Measurements from ENCODE around the gene PMM2.

PMM2 gene

DNA sequence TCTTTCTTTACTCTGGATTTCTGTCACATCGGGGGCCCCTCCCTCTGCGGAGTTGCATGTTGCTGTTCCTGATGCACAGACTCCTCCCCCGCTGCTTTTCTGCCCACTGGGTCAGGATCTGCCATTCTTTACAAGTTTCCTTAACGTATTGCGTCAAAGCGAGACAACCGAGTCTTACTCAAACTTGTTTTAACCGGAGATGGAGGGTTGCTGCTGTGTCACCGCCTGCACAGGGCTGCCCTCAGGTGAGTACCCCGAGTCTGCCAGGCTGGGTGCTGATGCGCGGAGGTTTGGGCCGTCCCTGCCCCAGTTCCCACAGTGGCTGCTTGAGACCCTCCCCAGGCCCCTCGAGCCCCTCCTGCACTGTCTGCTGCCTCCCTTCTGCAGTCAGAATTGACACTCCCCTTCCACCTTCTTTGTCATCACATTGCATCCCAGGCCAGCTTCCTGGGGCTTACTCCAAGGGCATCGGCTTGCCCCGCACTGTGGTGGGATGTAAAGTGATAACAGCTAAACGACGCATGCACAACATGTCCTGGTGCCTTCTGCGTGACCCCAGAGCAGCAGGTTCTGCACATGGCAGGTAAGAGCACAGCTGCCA lies 51.9 kb downstream of the PMM2 start:
- DNase-seq (ENCODE audit: low read depth in 1 of 2, low spot score in 1 of 2), result no peak

DNA sequence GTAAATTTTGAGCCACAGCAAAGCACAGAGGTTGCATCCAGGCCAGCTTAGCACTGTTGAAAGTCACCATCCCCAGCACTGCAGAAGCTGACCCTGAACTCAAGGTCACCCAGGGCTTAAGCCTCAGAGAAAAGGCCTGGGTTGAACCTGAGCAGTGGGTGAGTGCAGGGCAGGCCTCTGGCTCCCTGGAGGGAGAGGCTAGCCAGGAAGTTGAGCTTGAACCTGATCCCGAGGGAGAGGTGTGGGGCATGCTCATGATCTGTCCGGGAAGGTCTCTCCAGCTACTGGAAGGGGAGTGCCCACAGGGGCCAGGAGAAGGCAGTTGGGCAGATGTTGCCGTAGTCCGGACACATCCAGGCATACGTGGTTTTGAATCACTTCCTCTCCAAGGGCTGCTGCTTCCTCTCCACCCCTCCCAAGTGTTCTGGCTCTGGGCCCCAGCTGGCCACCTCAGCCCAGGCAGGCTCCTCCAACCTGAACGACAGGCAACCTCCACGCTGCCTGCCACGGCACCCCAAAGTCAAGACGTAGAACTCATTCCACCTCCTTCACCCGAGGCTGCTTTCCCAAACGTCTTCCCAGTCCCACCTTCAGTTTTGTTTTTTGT lies 52.7 kb downstream of the PMM2 start:
- no peak for DNase-seq (ENCODE audit: low read depth in 1 of 2, low spot score in 1 of 2)

GRCh38 chr16:8851761-8852403 lies 54.2 kb downstream of the PMM2 start:
- DNase-seq (ENCODE audit: low read depth in 1 of 2, low spot score in 1 of 2), result no peak

DNA sequence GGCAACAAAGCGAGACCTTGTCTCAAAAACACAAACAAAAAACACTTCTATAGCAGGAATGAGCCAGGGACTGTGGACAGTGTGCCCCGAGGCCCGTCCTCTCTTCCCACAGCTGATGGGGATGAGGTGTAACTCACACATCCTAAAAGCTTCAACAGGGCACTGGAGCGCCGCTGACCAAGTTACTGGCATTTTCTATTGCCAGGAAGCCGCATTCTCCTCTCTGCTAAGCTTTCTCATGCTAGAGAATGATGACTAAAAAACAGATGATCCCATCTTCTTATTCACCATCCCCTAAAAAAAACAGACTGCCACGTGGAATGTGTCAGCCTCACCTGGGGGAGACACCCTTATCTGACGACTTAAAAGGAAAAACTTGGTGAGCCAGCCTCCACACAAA lies 54.9 kb downstream of the PMM2 start:
- DNase-seq (ENCODE audit: low read depth in 1 of 2, low spot score in 1 of 2), result no peak

GRCh38 chr16:8853150-8853549 lies 55.5 kb downstream of the PMM2 start:
- no peak for DNase-seq (ENCODE audit: low read depth in 1 of 2, low spot score in 1 of 2)

DNA sequence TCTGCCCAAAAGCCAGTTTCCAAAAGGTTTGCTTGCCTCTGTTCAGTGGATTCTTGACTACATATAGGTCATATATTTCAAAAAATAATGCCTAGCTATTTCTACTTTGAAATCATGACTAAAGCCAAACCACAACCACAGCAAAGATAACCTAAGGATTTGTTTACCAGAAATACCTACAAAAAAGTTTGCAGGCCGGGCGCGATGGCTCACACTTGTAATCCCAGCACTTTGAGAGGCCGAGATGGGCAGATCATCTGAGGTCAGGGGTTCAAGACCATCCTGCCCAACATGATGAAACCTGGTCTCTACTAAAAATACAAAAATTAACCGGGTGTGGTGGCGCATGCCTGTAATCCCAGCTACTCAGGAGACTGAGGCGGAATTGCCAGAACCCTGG lies 56.0 kb downstream of the PMM2 start:
- DNase-seq (ENCODE audit: low read depth in 1 of 2, low spot score in 1 of 2), result no peak

- no peak for DNase-seq (ENCODE audit: low read depth in 1 of 2, low spot score in 1 of 2)
Observed at GRCh38 chr16:8854298-8854948, 56.8 kb downstream of the PMM2 start.

DNA sequence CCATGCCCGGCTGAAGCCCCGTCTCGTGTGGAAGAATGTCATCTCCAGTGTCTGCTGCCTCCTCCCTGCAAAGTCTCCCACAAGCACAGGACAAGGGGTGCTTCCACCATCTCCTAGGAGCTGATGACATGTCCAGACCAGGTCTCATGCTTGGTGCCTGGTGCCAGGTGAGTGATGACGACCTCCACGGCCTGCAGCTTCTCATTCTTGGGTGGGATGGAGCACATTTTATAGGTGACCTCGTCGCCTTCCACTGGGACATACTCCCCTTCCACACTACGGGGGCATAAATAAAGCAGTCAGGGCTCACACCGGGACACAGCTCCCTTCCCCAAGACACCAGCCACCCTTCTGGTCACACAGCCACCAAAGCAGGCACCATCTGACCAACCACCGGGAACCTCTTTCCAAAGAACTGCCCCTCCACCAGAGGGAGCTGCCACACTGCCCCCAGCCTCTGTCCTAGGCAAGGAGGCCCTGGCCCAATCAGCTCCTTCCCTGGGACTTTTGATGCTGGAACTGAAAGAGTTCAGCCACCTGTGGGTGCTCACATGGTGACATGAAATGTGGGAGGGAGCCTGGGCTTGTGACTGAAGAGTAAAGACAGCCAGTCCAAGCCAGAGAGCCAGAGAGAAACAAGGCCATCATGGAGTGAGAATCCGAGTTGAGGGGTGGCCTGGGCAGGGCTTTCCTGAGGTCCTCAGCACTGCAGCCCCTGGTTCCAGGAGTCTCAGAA lies 57.6 kb downstream of the PMM2 start:
- DNase-seq (ENCODE audit: low read depth in 1 of 2, low spot score in 1 of 2), result no peak

- DNase-seq (ENCODE audit: low read depth in 1 of 2, low spot score in 1 of 2), result no peak
Observed at GRCh38 chr16:8855972-8856371, 58.3 kb downstream of the PMM2 start.

DNA sequence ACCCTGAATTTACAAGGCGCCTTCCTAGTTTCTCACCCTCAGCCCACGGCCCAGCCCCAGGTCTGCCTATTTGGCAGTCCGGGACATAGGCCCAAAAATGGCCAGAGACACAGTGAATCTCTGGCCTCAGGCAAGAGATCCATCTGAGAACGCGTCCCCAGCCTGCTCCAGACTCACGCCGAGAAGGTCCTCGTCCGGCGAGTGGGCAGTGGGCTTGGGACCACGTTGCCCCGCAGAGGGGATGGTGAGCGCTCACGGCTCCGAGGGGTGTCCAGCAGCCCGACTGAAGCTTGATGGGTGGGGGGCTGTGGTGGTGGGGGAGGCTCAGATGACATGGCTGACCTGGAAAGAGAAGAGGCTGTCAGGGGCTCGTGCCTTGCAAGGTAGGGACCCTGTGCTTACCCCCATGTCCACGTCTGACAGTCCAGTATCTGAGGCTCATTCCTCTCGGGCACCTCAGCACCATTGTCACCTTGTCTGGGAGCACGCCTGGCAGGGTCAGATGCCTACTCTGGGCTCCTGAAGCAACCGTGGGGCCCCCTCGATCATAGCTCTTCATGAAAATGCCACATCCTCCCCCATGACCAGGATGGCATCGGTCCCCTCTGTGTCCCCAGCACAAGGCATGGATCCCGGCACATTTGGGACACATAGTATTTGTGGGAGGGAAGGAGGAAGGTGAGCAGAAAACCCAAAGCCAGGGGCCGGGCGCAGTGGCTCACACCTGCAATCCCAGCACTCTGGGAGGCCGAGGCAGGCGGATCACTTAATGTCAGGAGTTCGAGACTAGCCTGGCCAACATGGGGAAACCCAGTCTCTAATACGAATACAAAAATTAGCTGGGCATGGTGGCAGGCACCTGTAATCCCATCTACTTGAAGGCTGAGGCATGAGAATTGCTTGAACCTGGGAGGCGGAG lies 61.6 kb downstream of the PMM2 start:
- DNase-seq (ENCODE audit: low read depth in 1 of 2, low spot score in 1 of 2), result no peak

DNA sequence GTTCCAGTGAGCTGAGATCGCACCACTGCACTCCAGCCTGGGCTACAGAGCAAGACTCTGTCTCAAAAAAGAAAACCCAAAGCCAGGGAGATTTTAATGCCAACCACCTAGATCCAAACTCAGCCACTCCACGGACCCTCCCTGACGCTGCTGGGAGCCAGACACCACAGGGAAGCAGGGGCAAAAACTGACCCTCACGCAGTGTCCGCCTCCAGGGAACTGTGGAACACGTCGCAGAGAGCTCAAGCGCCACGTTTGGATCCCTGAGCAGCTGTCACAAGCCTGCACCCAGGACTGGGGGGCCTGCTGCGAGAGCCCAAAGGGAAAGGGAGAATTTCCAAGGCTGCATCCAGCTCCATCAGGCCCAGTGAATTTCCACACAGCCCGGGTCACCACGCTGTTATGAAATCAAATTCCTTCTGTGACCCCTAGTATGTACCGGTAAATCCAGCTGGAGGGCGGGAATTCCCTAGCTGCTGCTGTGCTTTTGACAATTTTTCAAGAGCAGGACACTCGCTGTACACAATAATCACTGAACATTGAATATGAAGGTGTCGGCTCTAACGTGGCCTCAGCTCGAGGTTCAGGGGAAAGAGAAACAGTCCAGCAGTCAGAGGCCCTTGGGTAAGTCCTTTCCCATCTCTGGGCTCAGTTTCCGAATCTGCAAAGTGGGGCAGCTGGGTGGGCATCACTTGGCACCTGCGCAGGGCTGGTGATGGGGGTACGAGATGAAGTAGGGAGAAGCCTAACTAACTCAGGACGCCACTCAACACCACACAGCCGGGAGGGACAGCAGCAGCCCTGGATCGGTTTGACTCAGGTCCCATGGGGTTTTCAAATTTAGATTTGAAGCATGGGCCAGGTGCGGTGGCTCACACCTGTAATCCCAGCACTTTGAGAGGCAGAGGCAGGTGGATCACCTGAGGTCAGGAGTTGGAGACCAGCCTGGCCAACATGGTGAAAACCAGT lies 62.6 kb downstream of the PMM2 start:
- DNase-seq (ENCODE audit: low read depth in 1 of 2, low spot score in 1 of 2), result no peak

DNA sequence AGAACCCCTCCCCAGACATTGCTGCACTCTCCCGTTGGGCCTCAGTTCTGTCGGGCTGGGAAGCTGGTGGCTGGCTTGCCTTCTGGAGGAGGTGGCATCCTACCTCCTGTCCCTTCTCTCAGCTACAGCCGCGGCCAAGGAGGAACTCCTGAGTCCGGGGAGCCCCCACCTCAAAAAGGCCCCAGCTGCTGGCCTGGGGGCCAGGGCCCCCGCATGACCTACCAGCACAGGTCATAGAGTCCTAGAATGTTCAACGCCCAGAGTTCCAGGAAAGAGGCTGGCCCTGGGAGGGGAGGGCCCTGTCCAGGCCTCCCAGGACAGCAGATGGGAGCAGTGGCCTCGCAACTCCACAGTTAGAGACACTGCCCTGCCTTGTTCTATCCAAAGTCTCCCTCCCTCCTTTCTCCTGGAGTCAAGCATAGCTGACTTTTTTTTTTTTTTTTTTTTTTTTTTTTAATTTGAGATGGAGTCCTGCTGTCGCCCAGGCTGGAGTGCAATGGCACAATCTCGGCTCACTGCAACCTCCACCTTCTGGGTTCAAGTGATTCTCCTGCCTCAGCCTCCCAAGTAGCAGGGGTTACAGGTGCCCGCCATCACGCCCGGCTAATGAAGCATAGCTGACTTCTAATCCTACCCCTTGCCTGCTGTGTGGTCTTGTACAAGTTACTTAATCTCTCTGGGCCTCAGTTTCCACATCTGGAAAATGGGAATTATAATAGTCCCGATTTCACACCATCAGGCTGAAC lies 64.1 kb downstream of the PMM2 start:
- no peak for DNase-seq (ENCODE audit: low read depth in 1 of 2, low spot score in 1 of 2)

DNA sequence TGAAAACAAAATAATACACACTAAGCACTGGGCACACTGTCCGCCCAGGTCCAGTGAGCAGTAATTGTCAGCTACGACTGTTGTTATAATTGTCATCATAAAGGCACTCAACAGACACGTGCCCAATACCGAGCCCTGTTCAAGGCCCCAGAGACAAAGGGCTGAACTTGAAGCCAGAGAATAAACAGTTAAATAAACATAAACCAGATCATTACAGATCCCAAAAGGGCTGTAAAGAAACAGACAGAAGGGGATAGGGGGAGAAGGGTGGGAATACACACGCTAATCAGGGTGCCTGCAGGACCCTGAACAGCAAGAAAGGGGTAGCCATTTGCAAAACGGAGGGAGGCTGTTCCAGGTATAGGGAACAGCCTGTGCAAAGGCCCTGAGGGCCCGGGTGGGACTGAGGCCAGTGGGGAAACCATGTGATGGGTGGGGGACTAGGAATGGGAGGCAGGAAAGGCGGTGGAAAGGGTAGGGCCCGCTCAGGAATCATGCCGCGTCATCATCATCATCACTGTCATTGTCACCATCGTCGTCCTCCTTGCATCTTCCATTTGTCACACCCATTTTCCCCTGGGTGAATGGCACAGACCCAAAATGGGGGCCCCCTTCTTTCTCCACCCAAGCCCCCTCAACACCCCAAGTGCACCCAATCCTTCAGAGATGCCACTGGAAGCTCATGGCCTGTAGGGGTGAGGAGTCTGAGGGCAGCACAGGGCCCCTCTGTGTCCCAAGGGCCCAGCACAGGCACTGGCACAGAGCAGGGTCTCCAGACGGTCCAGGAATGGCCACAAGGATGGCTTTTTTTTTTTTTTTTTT lies 64.9 kb downstream of the PMM2 start:
- DNase-seq (ENCODE audit: low read depth in 1 of 2, low spot score in 1 of 2), result no peak

- no peak for DNase-seq (ENCODE audit: low read depth in 1 of 2, low spot score in 1 of 2)
Observed at GRCh38 chr16:8863594-8864424, 66.2 kb downstream of the PMM2 start.

GRCh38 chr16:8864480-8865110 lies 67.0 kb downstream of the PMM2 start:
- DNase-seq (ENCODE audit: low read depth in 1 of 2, low spot score in 1 of 2), result no peak

DNA sequence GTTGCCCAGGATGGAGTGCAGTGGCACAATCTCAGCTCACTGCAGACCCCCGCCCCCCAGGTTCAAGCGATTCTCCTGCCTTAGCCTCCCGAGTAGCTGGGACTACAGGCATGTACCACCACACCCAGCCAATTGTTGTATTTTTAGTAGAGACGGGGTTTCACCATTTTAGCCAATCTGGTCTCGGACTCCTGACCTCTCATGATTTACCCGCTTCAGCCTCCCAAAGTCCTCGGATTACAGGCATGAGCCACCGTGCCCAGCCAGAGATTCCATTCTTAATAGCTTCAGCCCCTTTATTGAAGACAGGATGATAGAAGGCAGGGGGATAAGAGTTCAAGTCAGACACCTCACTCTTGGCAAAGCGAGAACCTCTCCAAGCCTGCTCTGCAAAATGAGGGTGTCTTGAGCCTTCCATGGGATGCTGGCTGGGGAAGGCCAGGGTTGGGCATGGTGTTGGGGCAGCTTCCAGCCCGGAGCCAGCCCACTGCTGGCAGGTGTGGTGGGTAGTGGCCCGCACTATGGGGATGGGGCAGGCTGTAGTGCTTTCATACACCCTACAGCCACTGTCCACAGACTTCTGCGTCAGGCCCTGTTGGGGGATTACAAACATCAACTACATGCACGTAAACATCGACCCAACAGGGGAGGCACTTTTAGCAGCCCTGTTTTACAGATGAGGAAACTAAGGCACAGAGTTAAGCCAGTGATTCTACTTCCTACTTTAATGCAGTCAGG lies 67.7 kb downstream of the PMM2 start:
- no peak for DNase-seq (ENCODE audit: low read depth in 1 of 2, low spot score in 1 of 2)

All from stimulated activated CD4-positive, alpha-beta T cell treated with anti-CD3 and anti-CD28 coated beads, Interleukin-15, amount 100 ng/mL, for 1 hour (primary cell).